Measurements from ENCODE around the gene NUDT22. TPM values are rescaled to one million over a fixed set of nuclear protein-coding genes. Genes with fewer than 3 reads are reported as not detected.

NUDT22 gene
- polyA plus RNA-seq, 2 of the 4 experiments (the other 2 are of a cell fraction): 21.5 to 33.2 TPM

- ATAC-seq (no peak), DNase-seq (ENCODE audit: low read depth in 1 of 2, low spot score in 1 of 2) (no peak), FAIRE-seq (no peak)
- H3K4me3 ChIP-seq: no peak within 1 kb of the TSS
- TF ChIP-seq MAZ (IDR thresholded peaks at IDR 0.05; ENCODE audit: borderline replicate concordance, low read depth, low read length) (no peak), TP53 (CRISPR knock-in tag; IDR thresholded peaks at IDR 0.05) (no peak), EP300 (IDR thresholded peaks at IDR 0.05) (no peak), CHD2 (IDR thresholded peaks at IDR 0.05; ENCODE audit: low read length, partially characterized antibody) (no peak), HDAC2 (IDR thresholded peaks at IDR 0.05) (no peak), FOSB (CRISPR knock-in tag; IDR thresholded peaks at IDR 0.05) (no peak), NFE2L2 (conservative IDR thresholded peaks at IDR 0.05; ENCODE audit: low read length) (no peak), HEYL (CRISPR knock-in tag; IDR thresholded peaks at IDR 0.05) (no peak), FOSL2 (IDR thresholded peaks at IDR 0.05) (no peak), FOSL2 (CRISPR knock-in tag; IDR thresholded peaks at IDR 0.05) (no peak), HOXB5 (CRISPR knock-in tag; IDR thresholded peaks at IDR 0.05) (no peak), HOXA7 (CRISPR knock-in tag; IDR thresholded peaks at IDR 0.05) (no peak), CBX8 (IDR thresholded peaks at IDR 0.05) (no peak), MAFK (IDR thresholded peaks at IDR 0.05; ENCODE audit: partially characterized antibody) (no peak), SREBF2 (IDR thresholded peaks at IDR 0.05) (no peak), ESRRA (IDR thresholded peaks at IDR 0.05; ENCODE audit: borderline replicate concordance, low read length) (no peak), ELK1 (IDR thresholded peaks at IDR 0.05; ENCODE audit: low read depth, low read length) (no peak), HES2 (IDR thresholded peaks at IDR 0.05) (no peak), PHF8 (IDR thresholded peaks at IDR 0.05; ENCODE audit: borderline replicate concordance, low read depth) (no peak), FOXS1 (CRISPR knock-in tag; IDR thresholded peaks at IDR 0.05) (no peak)
- ChIA-PET CTCF (interaction anchor here (0.8 to 20.3 kb wide), 12 partner anchors 9 to 111 kb away, joined by 3 to 254 read pairs (median 3); partner anchors contain the start of genes CATSPERZ, DNAJC4, NUDT22 and PLCB3), POLR2A (interaction anchor here (3.0 kb wide), 1 partner anchor 21 kb away, joined by 18 read pairs; the partner anchor contains the start of gene STIP1)
- H3K4me1 ChIP-seq: peaks cover 9% of the 10 kb centered on the region; the same call in 1 of the 3 replicates
- 94% methylated on average over 18 of the region's 27 CpGs for WGBS (ENCODE audit: missing lambda C conversion rate)
- H3K27ac ChIP-seq: 0 out of 6 replicates have a peak within 1 kb of the TSS, but pooled peaks of 1 of the 2 experiments have one; percentile 34
- no peak within 1 kb of the TSS for H3K4me2 ChIP-seq
- no peaks in the 10 kb centered on the region for H3K9me3 ChIP-seq
These were observed 19.4 kb upstream of the NUDT22 start, which contains the start of gene FERMT3 for GRCh38 chr11:64206457-64207255. TSS of gene FERMT3 (plus strand) at chr11:64206721. CDS start at chr11:64207365, 644 bp downstream.

GRCh38 chr11:64207256-64208085 lies 18.6 kb upstream of the NUDT22 start:
- ChIA-PET POLR2A (no interaction called here), CTCF (interaction anchor here (1.1 to 20.3 kb wide), 7 partner anchors 13 to 95 kb away, joined by 3 to 254 read pairs (median 27); partner anchors contain the start of genes CATSPERZ, DNAJC4, NUDT22 and PLCB3)
- Histone ChIP-seq H3K27ac (peak overlapping the region in 1 of 2 experiments; percentile 34; a peak in 1 of 6 replicates), H3K9me3 (no peaks in the 10 kb centered on the region), H3K4me3 (no peak overlapping the region), H3K4me2 (no peak overlapping the region), H3K4me1 (peaks cover 9% of the 10 kb centered on the region; the same call in 1 of the 3 replicates)
- WGBS (ENCODE audit: missing lambda C conversion rate): 87% methylated on average over 24 of the region's 30 CpGs
- ATAC-seq: no peak
- no peak for FAIRE-seq
- DNase-seq (ENCODE audit: low read depth in 1 of 2, low spot score in 1 of 2): no peak
- TF ChIP-seq CTCF (IDR thresholded peaks at IDR 0.05) (no peak), CBX8 (IDR thresholded peaks at IDR 0.05) (no peak), ZFP36 (IDR thresholded peaks at IDR 0.05; ENCODE audit: borderline replicate concordance, partially characterized antibody) (no peak), ATOH8 (CRISPR knock-in tag; IDR thresholded peaks at IDR 0.05; ENCODE audit: low read depth) (no peak), REST (IDR thresholded peaks at IDR 0.05) (no peak), GATA3 (IDR thresholded peaks at IDR 0.05; ENCODE audit: borderline replicate concordance) (no peak), MAX (IDR thresholded peaks at IDR 0.05) (no peak)
